Measurements from ENCODE around the gene VPS35L.

Gene VPS35L

GRCh38 chr16:19589771-19590302 is 34.3 kb downstream of the VPS35L start:
- no peaks in the 10 kb centered on the region for H3K9me3 ChIP-seq (ENCODE audit: control insufficient read depth, low read length)
- H3K4me1 ChIP-seq (ENCODE audit: control insufficient read depth, insufficient read depth, low read length): no peaks in the 10 kb centered on the region
- no peak overlapping the region for H3K27ac ChIP-seq (ENCODE audit: insufficient read depth, low read depth, low read length, poor library complexity, severe bottlenecking)
- no peak overlapping the region for H3K4me3 ChIP-seq (ENCODE audit: insufficient read depth, low read depth, low read length)
- peaks cover 11% of the 10 kb centered on the region for H3K36me3 ChIP-seq (ENCODE audit: control insufficient read depth, insufficient read depth, low read length)
- WGBS, 2 experiments: 84 to 87% methylated on average over 4 of the region's 8 CpGs
- no peaks in the 10 kb centered on the region for H3K27me3 ChIP-seq (ENCODE audit: control insufficient read depth, insufficient read depth, low read length, poor library complexity, severe bottlenecking)

GRCh38 chr16:19595043-19595767 is 39.7 kb downstream of the VPS35L start:
- Histone ChIP-seq H3K9me3 (ENCODE audit: control insufficient read depth, low read length) (no peaks in the 10 kb centered on the region), H3K27ac (ENCODE audit: insufficient read depth, low read depth, low read length, poor library complexity, severe bottlenecking) (no peak overlapping the region), H3K36me3 (ENCODE audit: control insufficient read depth, insufficient read depth, low read length) (peaks cover 11% of the 10 kb centered on the region), H3K27me3 (ENCODE audit: control insufficient read depth, insufficient read depth, low read length, poor library complexity, severe bottlenecking) (no peaks in the 10 kb centered on the region), H3K4me1 (ENCODE audit: control insufficient read depth, insufficient read depth, low read length) (peaks cover 5% of the 10 kb centered on the region), H3K4me3 (ENCODE audit: insufficient read depth, low read depth, low read length) (no peak overlapping the region)
- 91 to 93% methylated on average over 19 of the region's 19 CpGs for WGBS, 2 experiments

- Histone ChIP-seq H3K36me3 (ENCODE audit: control insufficient read depth, insufficient read depth, low read length) (no peaks in the 10 kb centered on the region), H3K27me3 (ENCODE audit: control insufficient read depth, insufficient read depth, low read length, poor library complexity, severe bottlenecking) (no peaks in the 10 kb centered on the region), H3K9me3 (ENCODE audit: control insufficient read depth, low read length) (no peaks in the 10 kb centered on the region), H3K4me1 (ENCODE audit: control insufficient read depth, insufficient read depth, low read length) (peaks cover 5% of the 10 kb centered on the region), H3K27ac (ENCODE audit: insufficient read depth, low read depth, low read length, poor library complexity, severe bottlenecking) (no peak overlapping the region), H3K4me3 (ENCODE audit: insufficient read depth, low read depth, low read length) (no peak overlapping the region)
- 72 to 75% methylated on average over 6 of the region's 6 CpGs for WGBS, 2 experiments
Observed at GRCh38 chr16:19598805-19599510, 43.5 kb downstream of the VPS35L start.

GRCh38 chr16:19599968-19600716 is 44.6 kb downstream of the VPS35L start:
- Histone ChIP-seq H3K4me3 (ENCODE audit: insufficient read depth, low read depth, low read length) (no peak overlapping the region), H3K36me3 (ENCODE audit: control insufficient read depth, insufficient read depth, low read length) (no peaks in the 10 kb centered on the region), H3K27ac (ENCODE audit: insufficient read depth, low read depth, low read length, poor library complexity, severe bottlenecking) (no peak overlapping the region), H3K4me1 (ENCODE audit: control insufficient read depth, insufficient read depth, low read length) (peaks cover 5% of the 10 kb centered on the region), H3K27me3 (ENCODE audit: control insufficient read depth, insufficient read depth, low read length, poor library complexity, severe bottlenecking) (no peaks in the 10 kb centered on the region), H3K9me3 (ENCODE audit: control insufficient read depth, low read length) (no peaks in the 10 kb centered on the region)
- 92 to 95% methylated on average over 5 of the region's 5 CpGs for WGBS, 2 experiments

- peaks cover 5% of the 10 kb centered on the region for H3K4me1 ChIP-seq (ENCODE audit: control insufficient read depth, insufficient read depth, low read length)
- no peaks in the 10 kb centered on the region for H3K27me3 ChIP-seq (ENCODE audit: control insufficient read depth, insufficient read depth, low read length, poor library complexity, severe bottlenecking)
- H3K27ac ChIP-seq (ENCODE audit: insufficient read depth, low read depth, low read length, poor library complexity, severe bottlenecking): no peak overlapping the region
- no peak overlapping the region for H3K4me3 ChIP-seq (ENCODE audit: insufficient read depth, low read depth, low read length)
- no peaks in the 10 kb centered on the region for H3K36me3 ChIP-seq (ENCODE audit: control insufficient read depth, insufficient read depth, low read length)
- WGBS, 2 experiments: 78 to 80% methylated on average over 13 of the region's 13 CpGs
- no peaks in the 10 kb centered on the region for H3K9me3 ChIP-seq (ENCODE audit: control insufficient read depth, low read length)
Observed at GRCh38 chr16:19601083-19601976, 45.8 kb downstream of the VPS35L start.

- H3K9me3 ChIP-seq (ENCODE audit: control insufficient read depth, low read length): no peaks in the 10 kb centered on the region
- no peaks in the 10 kb centered on the region for H3K36me3 ChIP-seq (ENCODE audit: control insufficient read depth, insufficient read depth, low read length)
- H3K27ac ChIP-seq (ENCODE audit: insufficient read depth, low read depth, low read length, poor library complexity, severe bottlenecking): no peak overlapping the region
- no peaks in the 10 kb centered on the region for H3K4me1 ChIP-seq (ENCODE audit: control insufficient read depth, insufficient read depth, low read length)
- WGBS, 2 experiments: 95 to 97% methylated on average over 3 of the region's 4 CpGs
- H3K4me3 ChIP-seq (ENCODE audit: insufficient read depth, low read depth, low read length): no peak overlapping the region
- H3K27me3 ChIP-seq (ENCODE audit: control insufficient read depth, insufficient read depth, low read length, poor library complexity, severe bottlenecking): no peaks in the 10 kb centered on the region
Observed at GRCh38 chr16:19604911-19605310, 49.4 kb downstream of the VPS35L start.

GRCh38 chr16:19605701-19606100 is 50.2 kb downstream of the VPS35L start:
- no peaks in the 10 kb centered on the region for H3K27me3 ChIP-seq (ENCODE audit: control insufficient read depth, insufficient read depth, low read length, poor library complexity, severe bottlenecking)
- no peaks in the 10 kb centered on the region for H3K4me1 ChIP-seq (ENCODE audit: control insufficient read depth, insufficient read depth, low read length)
- H3K9me3 ChIP-seq (ENCODE audit: control insufficient read depth, low read length): no peaks in the 10 kb centered on the region
- no peak overlapping the region for H3K4me3 ChIP-seq (ENCODE audit: insufficient read depth, low read depth, low read length)
- no peaks in the 10 kb centered on the region for H3K36me3 ChIP-seq (ENCODE audit: control insufficient read depth, insufficient read depth, low read length)
- 100% methylated on average over 1 of the region's 1 CpG; no CpG with 5 or more reads in 1 of the 2 experiments for WGBS, 2 experiments
- H3K27ac ChIP-seq (ENCODE audit: insufficient read depth, low read depth, low read length, poor library complexity, severe bottlenecking): no peak overlapping the region

- no peak overlapping the region for H3K27ac ChIP-seq (ENCODE audit: insufficient read depth, low read depth, low read length, poor library complexity, severe bottlenecking)
Observed at GRCh38 chr16:19607616-19608280, 52.2 kb downstream of the VPS35L start.

GRCh38 chr16:19609359-19609758 is 53.9 kb downstream of the VPS35L start:
- H3K9me3 ChIP-seq (ENCODE audit: control insufficient read depth, low read length): no peaks in the 10 kb centered on the region
- no peaks in the 10 kb centered on the region for H3K36me3 ChIP-seq (ENCODE audit: control insufficient read depth, insufficient read depth, low read length)
- no peak overlapping the region for H3K4me3 ChIP-seq (ENCODE audit: insufficient read depth, low read depth, low read length)
- no peaks in the 10 kb centered on the region for H3K4me1 ChIP-seq (ENCODE audit: control insufficient read depth, insufficient read depth, low read length)
- H3K27ac ChIP-seq (ENCODE audit: insufficient read depth, low read depth, low read length, poor library complexity, severe bottlenecking): no peak overlapping the region
- 81 to 85% methylated on average over 5 of the region's 5 CpGs for WGBS, 2 experiments
- H3K27me3 ChIP-seq (ENCODE audit: control insufficient read depth, insufficient read depth, low read length, poor library complexity, severe bottlenecking): no peaks in the 10 kb centered on the region

More at GRCh38 chr16:19607616-19608280, 52.2 kb downstream of the VPS35L start:
- Histone ChIP-seq H3K9me3 (ENCODE audit: control insufficient read depth, low read length) (no peaks in the 10 kb centered on the region), H3K36me3 (ENCODE audit: control insufficient read depth, insufficient read depth, low read length) (no peaks in the 10 kb centered on the region), H3K27me3 (ENCODE audit: control insufficient read depth, insufficient read depth, low read length, poor library complexity, severe bottlenecking) (no peaks in the 10 kb centered on the region), H3K4me3 (ENCODE audit: insufficient read depth, low read depth, low read length) (no peak overlapping the region), H3K4me1 (ENCODE audit: control insufficient read depth, insufficient read depth, low read length) (no peaks in the 10 kb centered on the region)
- WGBS, 2 experiments: 96 to 97% methylated on average over 8 of the region's 8 CpGs
